Activated naive CD4-positive, alpha-beta T cell treated with anti-CD3 and anti-CD28 coated beads for 36 hours (primary cell): Measurements from ENCODE around the gene IFNA1. TPM values are rescaled to one million over a fixed set of nuclear protein-coding genes. Genes with fewer than 3 reads are reported as not detected.

Source experiments
- CTCF ChIA-PET: fragments of 350-600 bp; sonication (Branson Sonifier 250); formaldehyde crosslinking; loops from one replicate; lab custom pipeline; 2021; ENCODE audit warnings: antibody characterized with exemption; lab: Charles Lee
- DNase-seq: peaks from one replicate; pipeline ENCODE4 v3.0.0-alpha.2; 2020
- H3K27ac Mint-ChIP-seq: one replicate; pipeline ENCODE4 v1.8.0; 2021; ENCODE audit warnings: mild to moderate bottlenecking, mixed read lengths
- H3K27me3 Mint-ChIP-seq: one replicate; pipeline ENCODE4 v1.8.0; 2021; ENCODE audit warnings: low read depth, mixed read lengths
- H3K36me3 Mint-ChIP-seq: one replicate; pipeline ENCODE4 v1.8.0; 2021; ENCODE audit warnings: low read depth, mixed read lengths
- H3K4me1 Mint-ChIP-seq: one replicate; pipeline ENCODE4 v1.8.0; 2021; ENCODE audit warnings: low read depth, mixed read lengths
- H3K4me3 Mint-ChIP-seq: one replicate; pipeline ENCODE4 v1.8.0; 2021; ENCODE audit warnings: mild to moderate bottlenecking, moderate library complexity, mixed read lengths
- H3K9me3 Mint-ChIP-seq: one replicate; pipeline ENCODE4 v1.8.0; 2021; ENCODE audit warnings: mixed read lengths
- intact Hi-C: fragments of 100-400 bp; cut with micrococcal nuclease; formaldehyde crosslinking; loops from one replicate; pipeline ENCODE4 v1.15.1; 2023
- total RNA-seq, 2 experiments: library from RNA; stranded (reverse); gene quantifications; one replicate each; pipeline ENCODE4 v1.2.3, GENCODE V29; 2021

IFNA1 gene
- not detected for total RNA-seq

GRCh38 chr9:21440139-21440538 lies at the start of gene IFNA1:
IFNA1 (plus strand) TSS chr9:21440439; CDS start chr9:21440508, 69 bp downstream.
- no peak within 1 kb of the TSS for H3K27ac Mint-ChIP-seq
- H3K36me3 Mint-ChIP-seq: no peaks in the 10 kb centered on the region
- H3K4me1 Mint-ChIP-seq: peaks cover 13% of the 10 kb centered on the region
- peaks cover 2% of the 10 kb centered on the region for H3K9me3 Mint-ChIP-seq
- H3K27me3 Mint-ChIP-seq: peaks cover 2% of the 10 kb centered on the region
- DNase-seq: no peak
- CTCF ChIA-PET: interaction anchor here (0.9 kb wide), 1 partner anchor 44 kb away, joined by 3 read pairs; no protein-coding TSS in a partner anchor
- intact Hi-C loops: no loop called here
- H3K4me3 Mint-ChIP-seq: no peak within 1 kb of the TSS

DNA sequence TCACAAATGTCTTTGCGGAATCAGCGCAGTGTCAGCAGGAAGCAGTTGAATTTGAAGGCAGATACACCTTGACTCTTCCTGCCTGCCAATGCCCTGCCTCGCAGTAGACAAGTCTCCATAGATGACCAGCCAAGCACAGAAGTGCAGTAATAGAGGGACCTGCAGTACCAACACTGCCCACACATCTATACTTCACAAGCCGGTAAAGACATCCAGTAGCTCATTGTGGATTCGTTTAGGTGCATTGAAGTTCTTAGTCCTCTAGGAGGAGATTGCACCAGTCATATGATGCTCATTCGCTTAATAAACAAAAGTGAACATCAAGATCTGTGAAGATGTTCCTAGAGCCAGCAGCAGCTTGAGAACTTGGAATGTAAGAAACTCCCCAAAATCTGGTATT lies 48.0 kb upstream of the IFNA1 start:
- intact Hi-C loops: loop anchor here (1.0 kb wide), 1 partner anchor 21 kb away; no protein-coding TSS in a partner anchor
- peaks cover 44% of the 10 kb centered on the region for H3K27me3 Mint-ChIP-seq
- no peak overlapping the region for H3K27ac Mint-ChIP-seq
- no peak for DNase-seq
- H3K4me1 Mint-ChIP-seq: peaks cover 6% of the 10 kb centered on the region
- CTCF ChIA-PET: interaction anchor here (1.0 to 5.9 kb wide), 4 partner anchors 10 to 66 kb away, joined by 3 to 61 read pairs (median 7); no protein-coding TSS in a partner anchor
- H3K4me3 Mint-ChIP-seq: no peak overlapping the region
- H3K9me3 Mint-ChIP-seq: no peaks in the 10 kb centered on the region
- H3K36me3 Mint-ChIP-seq: no peaks in the 10 kb centered on the region

DNA sequence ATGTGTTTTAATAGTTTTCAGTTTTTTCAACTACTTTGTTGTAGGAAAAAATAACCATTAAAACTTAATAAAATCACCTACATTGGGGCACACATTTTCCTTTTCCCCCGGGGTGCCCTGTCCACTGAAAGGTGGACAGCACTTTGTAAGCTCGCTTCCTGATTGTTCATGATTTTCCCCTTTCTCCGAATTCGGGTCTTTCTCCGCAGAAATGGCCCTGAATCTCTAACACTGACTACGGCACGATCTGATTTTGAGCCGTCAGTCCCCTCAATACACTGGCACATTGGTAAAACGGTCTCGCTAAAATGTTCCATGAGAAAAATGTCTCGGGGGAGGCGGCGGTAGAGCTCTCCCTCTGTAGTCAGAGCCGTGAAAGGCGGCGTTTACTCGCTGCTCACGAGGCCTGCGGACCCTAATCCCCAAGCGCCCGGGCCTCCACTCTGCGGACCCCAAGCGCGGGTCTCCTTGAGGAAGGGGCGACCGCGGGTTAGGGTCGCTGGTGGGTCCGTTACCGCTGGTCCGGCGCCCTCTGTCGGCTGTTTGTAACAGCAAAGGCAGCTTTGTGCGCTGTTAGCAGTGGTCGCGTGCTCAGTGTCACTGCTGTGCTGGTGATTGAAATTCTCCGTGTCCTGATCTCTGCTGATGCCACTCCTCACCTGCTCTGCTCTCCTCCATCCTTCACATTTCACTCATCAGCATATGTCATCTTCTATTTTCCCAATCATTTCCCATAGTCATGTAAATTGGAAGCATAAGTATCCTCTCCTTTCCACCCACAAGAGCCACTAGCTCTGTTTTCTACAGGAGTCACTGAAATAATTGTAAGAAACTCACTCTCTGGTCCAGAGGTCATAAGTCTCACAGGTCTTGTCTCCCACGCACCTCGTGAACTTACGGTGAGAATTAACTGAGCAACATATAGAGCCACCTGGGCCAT lies 44.2 kb upstream of the IFNA1 start:
- intact Hi-C loops: loop anchor here (1.0 to 5.0 kb wide), 11 partner anchors 13 to 393 kb away; partner anchors contain the start of gene KLHL9
- no peaks in the 10 kb centered on the region for H3K9me3 Mint-ChIP-seq
- CTCF ChIA-PET: interaction anchor here (0.5 to 5.9 kb wide), 42 partner anchors 9 to 1839 kb away, joined by 3 to 61 read pairs (median 4); partner anchors contain the start of genes IFNA1, IFNA8 and KLHL9
- peaks cover 39% of the 10 kb centered on the region for H3K27me3 Mint-ChIP-seq
- DNase-seq: peak; percentile 64
- H3K27ac Mint-ChIP-seq: no peak overlapping the region
- H3K4me1 Mint-ChIP-seq: peaks cover 9% of the 10 kb centered on the region
- peak overlapping the region; percentile 50 for H3K4me3 Mint-ChIP-seq
- H3K36me3 Mint-ChIP-seq: no peaks in the 10 kb centered on the region

- no peaks in the 10 kb centered on the region for H3K9me3 Mint-ChIP-seq
- H3K4me3 Mint-ChIP-seq: no peak overlapping the region
- peaks cover 17% of the 10 kb centered on the region for H3K4me1 Mint-ChIP-seq
- H3K27me3 Mint-ChIP-seq: peaks cover 42% of the 10 kb centered on the region
- CTCF ChIA-PET: interaction anchor here (1.3 to 2.3 kb wide), 7 partner anchors 37 to 205 kb away, joined by 4 to 13 read pairs (median 7); partner anchors contain the start of gene KLHL9
- DNase-seq: no peak
- no peaks in the 10 kb centered on the region for H3K36me3 Mint-ChIP-seq
- intact Hi-C loops: loop anchor here (5.0 kb wide), 5 partner anchors 42 to 247 kb away; no protein-coding TSS in a partner anchor
- H3K27ac Mint-ChIP-seq: no peak overlapping the region
These were observed 41.2 kb upstream of the IFNA1 start for GRCh38 chr9:21398955-21399489.

DNA sequence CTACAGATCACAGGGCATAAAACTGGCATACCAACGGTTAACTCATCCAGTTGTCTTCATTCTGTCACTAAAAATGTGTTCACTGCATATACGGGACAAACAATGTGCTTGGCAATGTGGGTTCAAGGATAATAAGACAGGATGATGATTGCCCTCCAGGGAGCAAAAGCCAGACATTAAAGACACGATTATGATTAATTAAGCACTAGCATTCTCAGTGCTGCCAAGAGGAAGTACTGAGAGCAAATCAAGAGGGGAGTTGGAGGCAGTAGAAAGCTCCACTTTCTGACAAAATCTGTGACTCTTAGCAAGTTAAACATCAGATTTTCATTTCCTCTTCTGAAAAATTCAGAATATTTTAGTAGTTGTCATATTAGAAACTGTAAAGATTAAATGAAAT lies 40.3 kb upstream of the IFNA1 start:
- H3K27me3 Mint-ChIP-seq: peaks cover 44% of the 10 kb centered on the region
- CTCF ChIA-PET: interaction anchor here (2.3 kb wide), 1 partner anchor 85 kb away, joined by 6 read pairs; no protein-coding TSS in a partner anchor
- no peak overlapping the region for H3K4me3 Mint-ChIP-seq

DNA sequence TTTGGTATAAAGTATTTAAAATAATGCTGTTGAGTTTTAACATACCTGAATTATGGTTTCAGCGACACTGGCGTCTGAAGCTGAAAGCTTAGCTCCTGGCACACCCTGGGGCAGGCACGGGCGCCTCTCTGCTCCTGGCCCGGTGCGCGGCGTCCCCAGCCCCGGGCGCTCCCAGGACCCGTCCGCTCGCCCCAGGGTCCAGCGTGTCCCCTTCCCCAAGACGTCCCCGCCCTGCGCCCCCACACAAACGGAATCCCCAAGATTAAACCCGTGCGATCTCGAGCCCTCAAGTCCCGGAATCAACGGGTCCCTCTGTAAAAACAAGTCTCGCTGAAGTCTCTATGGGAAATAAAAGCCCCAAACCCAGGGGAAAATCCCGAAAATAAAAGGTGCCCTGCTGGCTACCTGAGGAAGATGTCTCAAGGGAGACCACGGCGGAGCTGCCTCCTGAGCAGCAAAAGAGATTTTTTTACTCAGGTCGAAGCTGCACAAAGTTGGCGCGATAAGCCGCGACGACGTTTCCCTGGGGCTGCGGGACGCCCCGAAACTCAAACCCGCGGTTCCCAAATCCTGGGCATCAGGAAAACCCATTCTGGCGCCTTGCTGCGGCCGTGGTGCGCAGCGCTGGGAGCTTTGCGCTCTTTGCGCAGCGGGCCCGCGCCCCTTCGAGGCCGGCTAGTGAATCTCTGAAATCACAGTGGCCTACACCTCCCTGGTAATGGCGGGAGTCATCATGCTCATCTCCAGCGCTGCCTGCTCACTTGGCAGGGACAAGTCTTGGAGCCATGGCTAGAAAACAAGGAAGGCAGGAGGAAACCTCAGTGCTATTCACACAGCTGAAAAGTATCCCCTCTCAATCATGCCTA lies 37.6 kb upstream of the IFNA1 start:
- Mint-ChIP-seq H3K9me3 (no peaks in the 10 kb centered on the region), H3K27me3 (peaks cover 34% of the 10 kb centered on the region), H3K36me3 (no peaks in the 10 kb centered on the region), H3K27ac (no peak overlapping the region), H3K4me1 (peaks cover 11% of the 10 kb centered on the region), H3K4me3 (peak overlapping the region; percentile 60)
- peak; percentile 25 for DNase-seq
- intact Hi-C loops: no loop called here
- CTCF ChIA-PET: interaction anchor here (0.6 to 1.9 kb wide), 8 partner anchors 9 to 606 kb away, joined by 3 to 8 read pairs (median 4); no protein-coding TSS in a partner anchor

More for the DNA sequence above, 40.3 kb upstream of the IFNA1 start:
- no peak for DNase-seq
- no peak overlapping the region for H3K27ac Mint-ChIP-seq
- intact Hi-C loops: loop anchor here (5.0 kb wide), 5 partner anchors 43 to 248 kb away; no protein-coding TSS in a partner anchor
- peaks cover 17% of the 10 kb centered on the region for H3K4me1 Mint-ChIP-seq
- H3K9me3 Mint-ChIP-seq: no peaks in the 10 kb centered on the region
- H3K36me3 Mint-ChIP-seq: no peaks in the 10 kb centered on the region

DNA sequence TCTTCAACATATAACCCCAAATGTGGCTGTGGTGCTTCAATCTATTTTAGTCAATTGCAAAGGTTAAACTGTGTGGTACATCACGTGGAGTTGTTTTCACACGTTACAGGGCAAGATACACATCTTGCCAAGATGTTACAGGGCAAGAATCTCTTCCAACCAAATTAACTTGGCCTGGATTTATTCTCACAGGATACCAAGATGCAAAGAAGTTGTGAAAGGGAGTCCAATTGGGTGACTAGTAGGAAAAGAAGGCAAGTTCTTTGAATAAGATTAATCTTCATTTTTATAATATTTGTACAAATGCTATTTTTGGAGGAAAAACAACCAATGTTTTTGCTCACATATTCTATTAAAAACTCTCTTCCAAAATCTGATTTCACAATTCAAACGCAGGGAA lies 36.1 kb upstream of the IFNA1 start:
- no peak for DNase-seq
- CTCF ChIA-PET: interaction anchor here (0.7 to 1.9 kb wide), 5 partner anchors 71 to 172 kb away, joined by 3 to 8 read pairs (median 3); no protein-coding TSS in a partner anchor
- peaks cover 11% of the 10 kb centered on the region for H3K4me1 Mint-ChIP-seq
- H3K27ac Mint-ChIP-seq: no peak overlapping the region
- no peaks in the 10 kb centered on the region for H3K9me3 Mint-ChIP-seq
- no peak overlapping the region for H3K4me3 Mint-ChIP-seq
- H3K27me3 Mint-ChIP-seq: peaks cover 31% of the 10 kb centered on the region
- no peaks in the 10 kb centered on the region for H3K36me3 Mint-ChIP-seq
- intact Hi-C loops: no loop called here

- Mint-ChIP-seq H3K4me1 (peaks cover 3% of the 10 kb centered on the region), H3K27ac (no peak within 1 kb of the TSS), H3K4me3 (no peak within 1 kb of the TSS), H3K9me3 (no peaks in the 10 kb centered on the region), H3K27me3 (peaks cover 4% of the 10 kb centered on the region), H3K36me3 (no peaks in the 10 kb centered on the region)
- intact Hi-C loops: no loop called here
- CTCF ChIA-PET: interaction anchor here (0.7 to 1.4 kb wide), 4 partner anchors 11 to 173 kb away, joined by 3 to 4 read pairs (median 4); no protein-coding TSS in a partner anchor
- DNase-seq: no peak
These were observed 31.4 kb upstream of the IFNA1 start, which contains the start of gene IFNA8 for GRCh38 chr9:21408817-21409216. IFNA8 (plus strand) TSS chr9:21409117; CDS start chr9:21409177, 60 bp downstream.

DNA sequence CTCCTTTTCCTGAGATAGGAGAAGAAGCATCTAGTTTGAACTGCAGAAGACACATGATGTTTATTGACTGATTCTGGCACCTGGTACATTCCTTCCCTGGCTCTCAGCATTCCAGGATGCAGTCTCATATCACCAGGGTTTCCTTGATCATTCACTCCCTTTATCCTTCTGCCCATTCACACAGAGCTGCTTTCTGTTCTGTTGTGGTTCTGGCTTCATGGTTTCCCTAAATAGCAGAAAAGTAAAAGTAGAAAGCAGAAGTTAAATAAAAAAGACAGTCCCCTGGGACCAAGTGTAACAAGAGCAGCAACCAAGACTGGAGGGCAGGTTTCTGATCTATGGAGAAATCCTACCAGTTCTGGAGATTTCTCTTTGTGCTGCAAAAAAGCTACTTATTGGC lies 28.1 kb upstream of the IFNA1 start:
- Mint-ChIP-seq H3K4me3 (no peak overlapping the region), H3K4me1 (peaks cover 3% of the 10 kb centered on the region), H3K27me3 (no peaks in the 10 kb centered on the region), H3K9me3 (no peaks in the 10 kb centered on the region), H3K36me3 (no peaks in the 10 kb centered on the region), H3K27ac (no peak overlapping the region)
- CTCF ChIA-PET: interaction anchor here (0.6 to 1.8 kb wide), 3 partner anchors 9 to 22 kb away, joined by 3 to 6 read pairs (median 3); no protein-coding TSS in a partner anchor
- no peak for DNase-seq
- intact Hi-C loops: no loop called here

GRCh38 chr9:21413151-21413550 lies 27.1 kb upstream of the IFNA1 start:
- H3K9me3 Mint-ChIP-seq: no peaks in the 10 kb centered on the region
- DNase-seq: no peak
- CTCF ChIA-PET: interaction anchor here (1.0 to 1.8 kb wide), 4 partner anchors 17 to 100 kb away, joined by 3 to 6 read pairs (median 4); no protein-coding TSS in a partner anchor
- intact Hi-C loops: no loop called here
- H3K27ac Mint-ChIP-seq: no peak overlapping the region
- H3K36me3 Mint-ChIP-seq: no peaks in the 10 kb centered on the region
- no peaks in the 10 kb centered on the region for H3K27me3 Mint-ChIP-seq
- H3K4me1 Mint-ChIP-seq: peaks cover 3% of the 10 kb centered on the region
- H3K4me3 Mint-ChIP-seq: no peak overlapping the region

- no peaks in the 10 kb centered on the region for H3K9me3 Mint-ChIP-seq
- H3K4me3 Mint-ChIP-seq: no peak overlapping the region
- DNase-seq: peak; percentile 30
- H3K27me3 Mint-ChIP-seq: no peaks in the 10 kb centered on the region
- intact Hi-C loops: no loop called here
- no peaks in the 10 kb centered on the region for H3K36me3 Mint-ChIP-seq
- H3K4me1 Mint-ChIP-seq: peaks cover 3% of the 10 kb centered on the region
- H3K27ac Mint-ChIP-seq: no peak overlapping the region
- CTCF ChIA-PET: interaction anchor here (1.0 to 1.8 kb wide), 3 partner anchors 18 to 101 kb away, joined by 3 to 6 read pairs (median 4); no protein-coding TSS in a partner anchor
These were observed 26.6 kb upstream of the IFNA1 start for GRCh38 chr9:21413624-21414023.
